Keratinocyte (primary cell): ENCODE data around the gene BPTF. TPM values are rescaled to one million over a fixed set of nuclear protein-coding genes. Genes with fewer than 3 reads are reported as not detected.

ENCODE experiments used
- DNase-seq: peaks from one replicate; pipeline ENCODE4 v3.0.0-alpha.2; 2011; ENCODE audit warnings: low read depth, missing footprints, low spot score
- FAIRE-seq: peaks from 2 replicates; lab custom pipeline; 2011; peaks lifted over from hg19 to GRCh38; lab: Jason Lieb, UNC
- H2AFZ ChIP-seq: 2 replicates; pipeline ENCODE4 v1.6.0; 2012; ENCODE audit warnings: low read length, control low read depth, inconsistent platforms; ENCODE audit not compliant: control insufficient read depth
- H3K27ac ChIP-seq: 2 replicates; pipeline ENCODE4 v1.5.1; 2011; ENCODE audit warnings: low read length; ENCODE audit not compliant: control insufficient read depth, insufficient read depth
- H3K27me3 ChIP-seq: 3 replicates; pipeline ENCODE4 v1.6.0; 2011; ENCODE audit warnings: low read length; ENCODE audit not compliant: control insufficient read depth, insufficient read depth; ENCODE audit errors: extremely low read depth
- H3K36me3 ChIP-seq, 2 experiments: 2 replicates in 1 of 2; 3 replicates in 1 of 2; pipeline ENCODE4 v1.5.1; 2011; ENCODE audit warnings: low read length in 2 of 2, mild to moderate bottlenecking in 1 of 2; ENCODE audit not compliant: control insufficient read depth in 2 of 2, insufficient read depth in 2 of 2; ENCODE audit errors: extremely low read depth in 1 of 2
- H3K4me1 ChIP-seq: 3 replicates; pipeline ENCODE4 v1.5.1; 2011; ENCODE audit warnings: low read length; ENCODE audit not compliant: control insufficient read depth, insufficient read depth; ENCODE audit errors: extremely low read depth
- H3K4me2 ChIP-seq: 3 replicates; pipeline ENCODE4 v1.6.0; 2011; ENCODE audit warnings: low read depth, low read length; ENCODE audit not compliant: control insufficient read depth, insufficient read depth; ENCODE audit errors: extremely low read depth
- H3K4me3 ChIP-seq, 3 experiments: fragments of 200-600 bp in 1 of 3; sonication (generic) in 1 of 3; 2 replicates in 2 of 3; 3 replicates in 1 of 3; pipeline ENCODE4 v1.5.1; 2011 to 2016; ENCODE audit warnings: low read length in 3 of 3, mild to moderate bottlenecking in 3 of 3, control low read depth in 2 of 3, inconsistent platforms in 1 of 3, low read depth in 1 of 3, mixed read lengths in 1 of 3, mixed run types in 1 of 3, moderate library complexity in 1 of 3; ENCODE audit not compliant: control insufficient read depth in 2 of 3, insufficient read depth in 2 of 3; ENCODE audit errors: extremely low read depth in 1 of 3
- H3K79me2 ChIP-seq: 2 replicates; pipeline ENCODE4 v1.6.0; 2012; ENCODE audit warnings: low read length; ENCODE audit not compliant: control insufficient read depth, insufficient read depth
- H3K9ac ChIP-seq: 3 replicates; pipeline ENCODE4 v1.6.0; 2011; ENCODE audit warnings: low read length; ENCODE audit not compliant: control insufficient read depth, insufficient read depth; ENCODE audit errors: extremely low read depth
- H3K9me1 ChIP-seq: 3 replicates; pipeline ENCODE4 v1.6.0; 2011; ENCODE audit warnings: low read length; ENCODE audit not compliant: control insufficient read depth, insufficient read depth; ENCODE audit errors: extremely low read depth
- H3K9me3 ChIP-seq: 2 replicates; pipeline ENCODE4 v1.5.1; 2012; ENCODE audit warnings: low read depth, low read length; ENCODE audit not compliant: control insufficient read depth
- H4K20me1 ChIP-seq: 3 replicates; pipeline ENCODE4 v1.6.0; 2011; ENCODE audit warnings: low read length; ENCODE audit not compliant: control insufficient read depth, insufficient read depth; ENCODE audit errors: extremely low read depth
- EZH2 ChIP-seq: IDR thresholded peaks from one replicate; pipeline ENCODE4 v1.6.1; 2012; ENCODE audit warnings: inconsistent platforms, mild to moderate bottlenecking, low read length, moderate library complexity
- dilution Hi-C: fragments of 300-500 bp; cut with MboI; formaldehyde crosslinking; loops from one replicate; pipeline ENCODE4 v1.7.0; 2020; ENCODE audit warnings: low sequenced_read_pairs; ENCODE audit not compliant: extremely low pct_ligation_motif_present
- polyA plus RNA-seq, 5 experiments: library from polyadenylated mRNA; depleted of rRNA in 3 of 5; stranded (reverse) in 3 of 5; stranded (forward) in 1 of 5; unstranded in 1 of 5; fragments of >200 nt; gene quantifications; 1 replicate in 1 of 5; 2 replicates in 3 of 5; 3 replicates in 1 of 5; pipeline versions ENCODE4 v1.2.1 to v1.2.3, GENCODE V29; 2011 to 2012; ENCODE audit warnings: missing spikeins in 2 of 5, low read depth in 1 of 5, low replicate concordance in 1 of 5
- TF ChIP-seq, protein P1 (sequence below), 3 experiments: IDR thresholded peaks in 1 of 3; conservative IDR thresholded peaks in 1 of 3; optimal IDR thresholded peaks in 1 of 3; 2 replicates in 2 of 3; 3 replicates in 1 of 3; pipeline versions ENCODE3 to v1.5.1; 2011; ENCODE audit warnings: low read length in 3 of 3, mild to moderate bottlenecking in 3 of 3, moderate library complexity in 2 of 3, control low read depth in 1 of 3, inconsistent platforms in 1 of 3; ENCODE audit not compliant: insufficient read depth in 2 of 3; ENCODE audit errors: extremely low read depth in 1 of 3

Gene BPTF
- polyA plus RNA-seq, 1 donor (not counting 4 experiments of a cell fraction or from before 2014, with no cell fraction given) = 28.3 TPM

DNA sequence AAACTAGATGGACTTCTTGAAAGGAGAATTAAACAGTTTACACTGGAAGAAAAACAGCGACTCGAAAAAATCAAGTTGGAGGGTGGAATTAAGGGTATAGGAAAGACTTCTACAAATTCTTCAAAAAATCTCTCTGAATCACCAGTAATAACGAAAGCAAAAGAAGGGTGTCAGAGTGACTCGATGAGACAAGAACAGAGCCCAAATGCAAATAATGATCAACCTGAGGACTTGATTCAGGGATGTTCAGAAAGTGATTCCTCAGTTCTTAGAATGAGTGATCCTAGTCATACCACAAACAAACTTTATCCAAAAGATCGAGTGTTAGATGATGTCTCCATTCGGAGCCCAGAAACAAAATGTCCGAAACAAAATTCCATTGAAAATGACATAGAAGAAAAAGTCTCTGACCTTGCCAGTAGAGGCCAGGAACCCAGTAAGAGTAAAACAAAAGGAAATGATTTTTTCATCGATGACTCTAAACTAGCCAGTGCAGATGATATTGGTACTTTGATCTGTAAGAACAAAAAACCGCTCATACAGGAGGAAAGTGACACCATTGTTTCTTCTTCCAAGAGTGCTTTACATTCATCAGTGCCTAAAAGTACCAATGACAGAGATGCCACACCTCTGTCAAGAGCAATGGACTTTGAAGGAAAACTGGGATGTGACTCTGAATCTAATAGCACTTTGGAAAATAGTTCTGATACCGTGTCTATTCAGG, 85.9 kb downstream of the BPTF start:
- H3K4me1 ChIP-seq = no peaks in the 10 kb centered on the region
- H3K9me3 ChIP-seq = no peaks in the 10 kb centered on the region
- DNase-seq = no peak
- H3K9me1 ChIP-seq = no peaks in the 10 kb centered on the region
- no peak overlapping the region for H3K4me3 ChIP-seq
- no peak for FAIRE-seq
- H3K79me2 ChIP-seq = no peaks in the 10 kb centered on the region
- TF ChIP-seq, protein P1, sequence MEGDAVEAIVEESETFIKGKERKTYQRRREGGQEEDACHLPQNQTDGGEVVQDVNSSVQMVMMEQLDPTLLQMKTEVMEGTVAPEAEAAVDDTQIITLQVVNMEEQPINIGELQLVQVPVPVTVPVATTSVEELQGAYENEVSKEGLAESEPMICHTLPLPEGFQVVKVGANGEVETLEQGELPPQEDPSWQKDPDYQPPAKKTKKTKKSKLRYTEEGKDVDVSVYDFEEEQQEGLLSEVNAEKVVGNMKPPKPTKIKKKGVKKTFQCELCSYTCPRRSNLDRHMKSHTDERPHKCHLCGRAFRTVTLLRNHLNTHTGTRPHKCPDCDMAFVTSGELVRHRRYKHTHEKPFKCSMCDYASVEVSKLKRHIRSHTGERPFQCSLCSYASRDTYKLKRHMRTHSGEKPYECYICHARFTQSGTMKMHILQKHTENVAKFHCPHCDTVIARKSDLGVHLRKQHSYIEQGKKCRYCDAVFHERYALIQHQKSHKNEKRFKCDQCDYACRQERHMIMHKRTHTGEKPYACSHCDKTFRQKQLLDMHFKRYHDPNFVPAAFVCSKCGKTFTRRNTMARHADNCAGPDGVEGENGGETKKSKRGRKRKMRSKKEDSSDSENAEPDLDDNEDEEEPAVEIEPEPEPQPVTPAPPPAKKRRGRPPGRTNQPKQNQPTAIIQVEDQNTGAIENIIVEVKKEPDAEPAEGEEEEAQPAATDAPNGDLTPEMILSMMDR (optimal IDR thresholded peaks at IDR 0.05 in 1 of 3, IDR thresholded peaks at IDR 0.05 in 1 of 3, conservative IDR thresholded peaks at IDR 0.05 in 1 of 3; ENCODE audit: extremely low read depth in 1 of 3, insufficient read depth in 2 of 3, low read length in 3 of 3) = no peak
- no peak for TF ChIP-seq EZH2
- no peak overlapping the region for H3K27ac ChIP-seq
- no peak overlapping the region for H3K9ac ChIP-seq
- no peaks in the 10 kb centered on the region for H3K27me3 ChIP-seq
- H2AFZ ChIP-seq = no peak overlapping the region
- no peak overlapping the region for H3K4me2 ChIP-seq
- peaks cover 7 to 17% of the 10 kb centered on the region in 2 experiments for H3K36me3 ChIP-seq
- no peaks in the 10 kb centered on the region for H4K20me1 ChIP-seq
- dilution Hi-C loops = no loop called here

DNA sequence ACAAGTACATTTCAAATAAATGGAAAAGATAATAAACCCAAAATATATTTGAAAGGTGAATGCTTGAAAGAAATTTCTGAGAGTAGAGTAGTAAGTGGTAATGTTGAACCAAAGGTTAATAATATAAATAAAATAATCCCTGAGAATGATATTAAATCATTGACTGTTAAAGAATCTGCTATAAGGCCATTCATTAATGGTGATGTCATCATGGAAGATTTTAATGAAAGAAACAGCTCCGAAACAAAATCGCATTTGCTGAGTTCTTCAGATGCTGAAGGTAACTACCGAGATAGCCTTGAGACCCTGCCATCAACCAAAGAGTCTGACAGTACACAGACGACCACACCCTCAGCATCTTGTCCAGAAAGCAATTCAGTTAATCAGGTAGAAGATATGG, 86.8 kb downstream of the BPTF start:
- dilution Hi-C loops = no loop called here
- Histone ChIP-seq H3K27ac (no peak overlapping the region), H3K4me2 (no peak overlapping the region), H3K79me2 (no peaks in the 10 kb centered on the region), H4K20me1 (no peaks in the 10 kb centered on the region), H3K4me3 (no peak overlapping the region), H3K36me3 (peaks cover 7 to 17% of the 10 kb centered on the region in 2 experiments), H3K9me3 (no peaks in the 10 kb centered on the region), H3K9ac (no peak overlapping the region), H2AFZ (no peak overlapping the region), H3K27me3 (no peaks in the 10 kb centered on the region), H3K4me1 (no peaks in the 10 kb centered on the region), H3K9me1 (no peaks in the 10 kb centered on the region)
- FAIRE-seq = no peak
- TF ChIP-seq EZH2 = no peak
- TF ChIP-seq, protein P1 (optimal IDR thresholded peaks at IDR 0.05 in 1 of 3, IDR thresholded peaks at IDR 0.05 in 1 of 3, conservative IDR thresholded peaks at IDR 0.05 in 1 of 3; ENCODE audit: extremely low read depth in 1 of 3, insufficient read depth in 2 of 3, low read length in 3 of 3) = no peak
- no peak for DNase-seq
